NCI-H446 (cell line): Measurements from ENCODE around the gene EPHB1.
"Not testable (repeated sequence)": the region's sequence is repeated elsewhere in the genome, so short reads cannot be mapped to it uniquely, and the experiment has no call there.

Experiments
- DNase-seq, 2 experiments: peaks; one replicate each; lab custom pipeline; 2025; lab: John Stamatoyannopoulos, UW

Gene EPHB1

GRCh38 chr3:135084405-135084804 is 289.3 kb downstream of the EPHB1 start:
- peak in 1 of 2 experiments; percentile 21 for DNase-seq

- no peak for DNase-seq
Measured at GRCh38 chr3:135084976-135085375, 289.9 kb downstream of the EPHB1 start.

- DNase-seq = no peak
Measured at GRCh38 chr3:135085652-135086436, 290.8 kb downstream of the EPHB1 start.

- no peak for DNase-seq
Measured at GRCh38 chr3:135087782-135088181, 292.7 kb downstream of the EPHB1 start.

GRCh38 chr3:135089451-135089850 is 294.4 kb downstream of the EPHB1 start:
- DNase-seq = no peak

- DNase-seq = no peak
Measured at GRCh38 chr3:135090020-135090717, 295.1 kb downstream of the EPHB1 start.

GRCh38 chr3:135091946-135092345 is 296.9 kb downstream of the EPHB1 start:
- no peak for DNase-seq

GRCh38 chr3:135093121-135093520 is 298.1 kb downstream of the EPHB1 start:
- no peak for DNase-seq

GRCh38 chr3:135097276-135097946 is 302.4 kb downstream of the EPHB1 start:
- no peak for DNase-seq

- no peak for DNase-seq
Measured at GRCh38 chr3:135099734-135100355, 304.8 kb downstream of the EPHB1 start.

GRCh38 chr3:135100366-135100765 is 305.3 kb downstream of the EPHB1 start:
- DNase-seq = no peak

- DNase-seq = peak in 1 of 2 experiments; percentile 31
Measured at GRCh38 chr3:135103917-135104316, 308.9 kb downstream of the EPHB1 start.

GRCh38 chr3:135106445-135106844 is 311.4 kb downstream of the EPHB1 start:
- no peak for DNase-seq

- no peak for DNase-seq
Measured at GRCh38 chr3:135107043-135107442, 312.0 kb downstream of the EPHB1 start.

- no peak for DNase-seq
Measured at GRCh38 chr3:135109681-135110080, 314.6 kb downstream of the EPHB1 start.

GRCh38 chr3:135114551-135114950 is 319.5 kb downstream of the EPHB1 start:
- DNase-seq = not testable (repeated sequence)

- DNase-seq = no peak
Measured at GRCh38 chr3:135117977-135118376, 322.9 kb downstream of the EPHB1 start.

- DNase-seq = no peak
Measured at GRCh38 chr3:135118792-135119191, 323.7 kb downstream of the EPHB1 start.

- DNase-seq = no peak
Measured at GRCh38 chr3:135125171-135125801, 330.2 kb downstream of the EPHB1 start.

- DNase-seq = no peak
Measured at GRCh38 chr3:135127946-135128470, 332.9 kb downstream of the EPHB1 start.

- no peak for DNase-seq
Measured at GRCh38 chr3:135128818-135129217, 333.8 kb downstream of the EPHB1 start.

- no peak for DNase-seq
Measured at GRCh38 chr3:135131290-135131689, 336.2 kb downstream of the EPHB1 start.
